Inflammatory macrophage (primary cell): Measurements from ENCODE around the gene CELSR1.

Experiments
- DNase-seq, 2 donors: peaks; one replicate each; pipeline ENCODE4 v3.0.0-alpha.2; 2020 to 2022

CELSR1 gene

DNA sequence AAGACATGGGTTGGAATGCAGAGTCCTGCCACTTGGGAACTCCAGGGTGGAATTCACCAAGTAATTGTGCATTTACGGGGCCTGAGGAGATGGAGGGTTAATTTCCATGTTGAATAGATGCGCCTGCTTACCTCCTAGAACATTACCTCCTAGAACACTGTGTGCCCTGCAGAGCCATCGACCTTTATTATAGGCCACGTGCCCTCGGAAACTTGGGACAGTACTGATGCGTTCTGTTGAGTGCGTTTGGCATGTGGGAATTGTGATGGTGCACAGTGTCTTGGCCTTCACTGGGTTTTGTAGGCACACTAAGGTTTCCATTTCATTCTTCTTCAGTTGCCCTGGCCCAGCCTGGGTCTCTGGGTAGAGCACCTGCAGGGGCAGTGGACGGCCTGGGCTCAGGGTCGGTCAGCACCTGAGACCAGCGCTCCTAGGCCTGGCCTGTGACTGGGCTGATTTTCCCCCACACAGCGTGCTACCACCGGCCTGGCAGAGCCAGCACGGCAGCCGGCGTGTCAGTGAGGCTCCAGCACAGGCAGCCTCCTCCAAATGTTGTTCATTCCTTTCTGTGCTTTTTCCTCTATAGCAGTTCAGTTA, 189.2 kb downstream of the CELSR1 start:
- DNase-seq: no peak

GRCh38 chr22:46347646-46348045, 189.8 kb downstream of the CELSR1 start:
- no peak for DNase-seq

DNA sequence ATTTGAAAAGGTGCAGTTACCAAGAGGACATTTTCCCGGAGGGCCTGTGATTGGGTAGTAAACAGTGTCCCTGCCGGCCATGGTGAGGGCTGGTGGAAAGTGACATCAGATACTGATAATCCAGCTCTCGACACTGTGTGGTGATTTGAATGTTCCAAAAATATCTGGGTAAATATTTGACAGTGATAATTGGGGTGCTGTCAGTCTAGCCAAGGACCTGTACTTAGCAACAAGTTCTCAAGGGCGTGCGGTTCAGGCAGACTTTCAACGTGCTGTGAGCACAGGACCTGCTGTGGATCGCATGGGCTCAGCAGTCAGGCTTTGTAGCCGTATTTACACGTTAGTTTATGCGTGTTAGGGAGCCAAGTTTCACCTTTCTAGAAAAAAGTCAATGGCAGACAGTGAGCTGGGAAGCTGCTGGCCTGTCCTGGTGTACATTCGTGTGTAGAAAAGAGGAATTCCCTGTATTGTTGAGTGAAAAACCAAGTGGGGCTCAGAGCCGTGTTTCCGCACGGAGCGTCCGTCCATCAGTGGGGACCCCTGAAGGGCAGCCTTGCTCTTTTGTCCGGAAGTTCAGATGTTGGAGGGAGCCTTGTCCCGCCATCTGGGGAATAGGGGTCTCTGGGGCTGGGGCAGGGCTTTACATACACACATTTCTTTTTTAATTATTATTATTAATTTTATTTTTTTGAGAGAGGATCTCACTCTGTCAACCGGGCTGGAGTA, 190.6 kb downstream of the CELSR1 start:
- no peak for DNase-seq

- DNase-seq: no peak
Measured at GRCh38 chr22:46340676-46341075, 196.7 kb downstream of the CELSR1 start.

DNA sequence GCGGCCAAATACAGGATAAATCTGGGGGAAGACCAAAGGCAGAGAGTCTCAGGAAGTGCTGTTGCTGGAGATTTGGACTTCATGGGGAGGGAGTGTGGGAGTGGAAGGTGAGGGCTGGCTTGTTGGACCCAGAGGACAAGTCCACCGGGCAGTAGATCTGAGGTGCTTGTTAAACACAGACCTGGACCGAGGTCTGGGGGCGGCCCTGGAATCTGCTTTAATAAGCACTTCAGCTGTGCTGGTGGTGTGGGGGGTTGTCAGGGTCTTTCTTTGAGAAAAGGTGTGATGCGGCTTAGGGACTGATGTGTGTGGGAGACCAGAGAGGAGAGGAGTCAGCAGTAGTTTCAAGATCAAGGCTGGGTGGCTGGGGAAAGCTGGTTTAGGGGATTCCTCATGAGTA, 197.5 kb downstream of the CELSR1 start:
- DNase-seq: no peak

DNA sequence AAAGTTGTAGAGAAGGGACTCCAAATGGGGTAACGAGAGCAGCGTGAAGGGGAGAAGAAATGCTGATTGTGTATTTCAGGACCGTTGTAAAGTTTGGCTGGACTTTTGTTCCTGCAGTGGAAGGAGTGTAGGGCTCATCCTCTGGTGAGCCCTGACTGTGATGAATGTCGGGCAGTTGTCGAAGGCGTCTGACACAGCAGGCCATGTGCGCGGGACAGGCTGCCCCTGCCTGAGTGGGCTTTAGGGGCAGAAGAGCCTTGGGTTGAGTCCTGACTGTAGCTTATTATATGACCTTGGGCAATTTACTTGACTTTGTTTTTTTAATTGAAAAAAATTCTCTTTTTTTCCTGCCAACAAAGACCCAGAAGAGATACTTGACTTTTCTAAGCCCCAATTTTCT, 198.8 kb downstream of the CELSR1 start:
- no peak for DNase-seq

DNA sequence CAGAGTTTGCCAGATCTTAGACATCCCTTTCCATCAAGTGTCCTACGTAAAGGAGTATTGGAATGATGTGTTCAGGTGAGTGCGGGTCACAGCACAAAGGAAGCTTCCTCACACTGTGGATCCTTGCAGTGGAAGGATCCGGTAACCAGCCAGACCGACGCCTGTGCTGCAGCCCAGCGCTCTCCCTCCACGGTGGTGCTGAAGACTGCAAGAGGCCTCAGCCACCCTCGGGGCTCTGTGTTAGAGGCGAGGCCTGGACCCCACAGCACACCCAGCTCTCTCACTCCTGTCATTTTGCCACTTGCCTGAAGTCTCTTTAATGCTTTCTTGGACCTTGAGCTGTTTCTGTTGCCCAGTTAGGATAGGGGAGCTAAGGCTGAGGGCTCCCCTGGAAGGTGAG, 199.6 kb downstream of the CELSR1 start:
- no peak for DNase-seq

DNA sequence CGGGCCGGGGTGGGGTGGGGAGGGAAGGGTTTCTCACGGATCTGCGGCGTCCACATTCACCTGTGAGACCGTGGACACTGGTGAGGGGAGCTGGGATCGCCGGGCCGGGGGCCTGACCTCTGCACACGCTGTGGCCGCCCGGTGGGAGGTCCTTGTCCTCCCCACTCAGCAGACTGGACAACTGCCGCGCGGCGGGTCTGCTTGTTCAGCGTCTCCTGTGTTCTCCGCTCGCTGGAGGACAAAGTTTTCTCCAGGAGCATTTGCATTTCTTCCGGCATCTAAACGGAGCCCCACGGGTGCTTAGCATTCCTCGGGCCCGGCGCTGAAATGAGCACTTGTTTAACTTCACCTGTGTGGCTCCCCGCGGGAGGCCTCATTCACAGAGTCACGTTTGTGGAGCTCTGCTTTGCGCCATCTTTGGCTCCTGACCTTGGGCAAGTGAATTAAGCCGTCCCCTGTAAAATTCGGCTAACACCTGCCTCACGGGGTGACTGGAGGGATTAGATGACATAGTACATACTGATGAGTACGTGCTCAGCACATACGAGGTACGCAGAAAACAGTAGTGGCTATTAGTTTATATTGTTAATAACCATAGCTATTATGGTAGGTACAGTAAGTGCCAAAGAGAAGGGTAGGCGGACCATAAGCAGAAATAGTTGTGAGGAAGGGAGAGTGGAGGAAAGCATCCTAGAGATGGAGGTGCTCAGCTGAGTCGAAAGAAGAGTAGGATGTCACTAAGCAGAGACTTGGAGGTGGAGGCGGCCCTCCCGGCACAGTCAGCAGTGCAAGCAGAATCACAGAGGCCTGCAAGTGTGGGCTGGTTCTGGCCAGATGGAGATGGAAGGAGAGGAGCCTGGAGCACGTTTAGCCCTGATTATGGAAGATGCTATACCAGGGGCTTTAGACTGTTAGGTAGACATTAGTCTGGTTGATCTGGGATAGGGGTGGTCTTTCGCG, 201.0 kb downstream of the CELSR1 start:
- DNase-seq: peak; percentile 4 to 27

DNA sequence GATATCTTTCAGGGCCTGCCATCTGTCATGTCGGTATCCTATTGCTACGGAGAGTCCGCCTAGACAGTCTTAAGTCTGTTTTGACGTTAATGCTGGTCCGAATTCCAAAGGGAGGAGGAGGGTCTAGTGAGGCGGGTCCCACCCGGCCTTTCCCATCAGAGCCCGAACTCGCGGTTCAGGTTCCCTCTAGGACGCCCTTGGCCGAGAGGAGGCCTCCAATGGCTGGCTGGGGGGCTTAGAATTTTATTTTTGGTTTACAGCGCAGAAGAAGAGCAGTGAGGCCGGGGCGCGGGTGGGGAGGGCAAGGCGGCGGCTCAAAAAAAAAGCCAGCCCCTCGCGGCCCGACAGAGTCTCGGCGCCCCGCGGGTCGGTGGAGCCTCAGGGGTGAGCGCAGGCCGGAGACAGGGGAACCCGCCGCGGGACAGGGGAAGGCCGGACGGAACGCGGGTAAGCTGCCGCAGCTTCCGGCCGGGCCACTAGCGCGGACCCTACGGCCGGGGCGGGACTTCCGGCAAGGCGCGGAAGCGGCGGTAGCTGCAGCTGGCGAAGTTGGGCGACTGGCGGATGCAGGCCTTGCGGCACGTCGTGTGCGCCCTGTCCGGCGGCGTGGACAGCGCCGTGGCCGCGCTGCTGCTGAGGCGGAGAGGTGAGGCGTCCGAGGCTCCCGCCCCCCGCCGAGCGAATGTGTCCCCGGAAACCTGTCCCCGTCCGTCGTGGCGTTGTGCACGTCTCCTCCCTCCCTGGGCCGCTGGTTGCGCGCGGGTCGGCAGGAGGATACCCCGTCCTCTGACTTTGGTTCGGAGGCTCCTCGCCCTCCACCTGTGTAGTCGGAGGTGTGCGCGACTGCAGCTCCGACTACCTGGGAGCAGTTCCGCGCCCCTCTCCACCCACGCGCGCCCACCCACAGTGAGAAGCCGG, 202.0 kb downstream of the CELSR1 start, which contains the start of gene TRMU:
Gene TRMU, plus strand, starts transcription at position 514 of the 918 bp plus-strand sequence. Its CDS starts 51 bp downstream, at position 565.
- peak; percentile 87 to 93 for DNase-seq

DNA sequence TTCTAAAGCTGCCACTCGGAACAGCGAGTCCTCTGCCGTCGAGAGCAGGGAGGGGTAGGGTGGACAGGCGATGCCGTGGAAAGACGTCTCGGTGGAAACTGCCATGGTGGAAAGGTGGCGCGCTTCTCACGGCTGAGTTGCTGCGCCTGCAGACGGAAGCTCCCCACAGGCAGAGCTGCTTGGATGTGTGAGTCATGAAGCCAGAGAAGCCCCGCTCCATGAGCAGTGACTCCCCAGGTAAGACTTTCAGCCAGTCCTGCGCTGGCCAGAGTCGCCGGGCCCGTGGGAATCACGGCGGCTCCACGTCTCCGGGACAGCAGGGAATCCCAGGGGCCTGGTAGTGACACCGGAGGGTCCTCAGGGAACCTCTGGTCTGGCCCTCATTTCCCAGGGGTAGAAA, 205.9 kb downstream of the CELSR1 start:
- DNase-seq: no peak

GRCh38 chr22:46330426-46330825, 207.0 kb downstream of the CELSR1 start:
- DNase-seq: no peak

DNA sequence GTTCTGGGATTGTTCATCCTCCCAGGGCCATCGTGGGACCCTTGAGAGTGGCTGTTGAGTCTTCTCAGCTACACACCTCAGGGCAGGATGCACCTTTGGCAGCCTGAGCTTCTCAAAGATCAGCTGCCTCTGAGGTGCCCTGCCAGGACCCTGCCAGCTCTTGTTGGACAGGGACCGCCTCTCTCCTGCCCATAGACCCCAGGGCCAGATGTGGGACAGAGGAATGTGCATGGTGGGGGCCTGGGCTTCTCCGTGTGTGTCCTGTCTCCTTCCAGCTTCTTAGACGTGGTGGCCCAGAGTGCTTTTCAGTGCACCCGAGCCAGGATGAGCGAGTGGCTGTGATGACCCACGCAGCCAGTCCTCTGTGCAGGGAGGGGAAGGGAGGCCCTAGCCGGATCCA, 207.8 kb downstream of the CELSR1 start:
- DNase-seq: no peak

GRCh38 chr22:46328797-46329196, 208.6 kb downstream of the CELSR1 start:
- DNase-seq: no peak

DNA sequence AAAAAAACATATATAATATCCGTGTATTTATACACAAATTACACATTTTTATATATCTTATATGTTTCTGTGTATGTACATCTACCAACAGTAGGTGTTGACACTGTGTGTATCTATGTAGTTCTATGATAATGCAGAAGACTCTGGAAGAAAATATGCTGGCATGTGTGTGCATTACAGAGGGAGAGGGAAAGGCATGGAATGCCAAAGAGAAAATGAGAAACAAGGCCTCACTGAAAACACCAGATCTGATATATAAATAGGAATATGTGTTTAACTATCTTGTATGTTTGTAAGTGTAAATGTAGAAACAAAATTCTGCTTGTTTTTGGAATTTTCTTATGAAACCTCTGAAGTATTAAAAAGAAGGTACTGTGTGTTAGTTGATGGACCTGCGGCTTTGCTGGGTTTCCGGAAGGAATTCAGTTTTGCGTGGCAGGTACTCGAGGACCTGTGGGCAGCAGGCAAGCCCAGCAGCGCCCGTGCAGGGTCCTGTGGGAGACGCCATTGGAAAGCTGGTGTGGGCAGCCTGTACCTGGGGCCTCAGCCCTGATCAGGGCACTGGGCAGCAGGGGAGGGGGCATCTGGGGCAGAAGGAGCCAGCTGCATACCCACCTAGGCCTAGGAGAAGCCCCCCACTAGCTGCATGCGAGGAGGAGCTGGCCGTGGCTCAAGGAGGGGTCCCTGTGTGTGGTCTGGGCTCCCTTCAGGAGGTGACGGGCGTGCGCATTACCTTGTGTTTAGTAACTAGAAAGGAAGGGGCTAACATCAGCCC, 209.5 kb downstream of the CELSR1 start:
- DNase-seq: no peak

DNA sequence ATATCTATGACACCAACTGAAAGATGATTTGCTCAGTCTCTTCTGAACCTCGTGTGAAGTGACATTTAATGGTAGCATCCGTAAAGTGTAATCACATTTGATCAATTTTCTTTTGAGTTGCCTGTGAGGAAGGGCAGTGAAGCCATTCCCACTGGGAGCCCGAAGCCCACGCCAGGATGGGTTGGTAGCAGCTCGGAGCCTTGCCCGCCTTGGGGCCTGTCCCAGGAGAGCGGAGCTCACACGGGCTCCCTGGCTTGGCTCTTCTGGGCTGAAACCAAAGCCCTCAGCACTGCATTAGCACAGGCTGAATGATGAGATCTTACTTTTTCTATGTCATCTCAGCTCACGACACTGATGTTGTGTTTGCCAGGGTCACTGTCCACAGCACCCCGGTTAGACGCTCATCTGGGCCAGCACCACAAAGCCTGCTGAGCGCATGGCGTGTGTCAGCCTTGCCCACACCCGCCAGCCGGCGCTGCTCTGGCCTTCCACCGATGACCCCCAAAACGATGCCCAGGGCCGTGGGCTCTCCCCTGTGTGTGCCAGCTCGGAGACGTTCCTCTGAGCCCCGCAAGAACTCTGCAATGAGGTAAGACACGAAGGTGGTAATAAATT, 211.2 kb downstream of the CELSR1 start:
- no peak for DNase-seq

- DNase-seq: no peak
Measured at GRCh38 chr22:46323162-46323561, 214.3 kb downstream of the CELSR1 start.

DNA sequence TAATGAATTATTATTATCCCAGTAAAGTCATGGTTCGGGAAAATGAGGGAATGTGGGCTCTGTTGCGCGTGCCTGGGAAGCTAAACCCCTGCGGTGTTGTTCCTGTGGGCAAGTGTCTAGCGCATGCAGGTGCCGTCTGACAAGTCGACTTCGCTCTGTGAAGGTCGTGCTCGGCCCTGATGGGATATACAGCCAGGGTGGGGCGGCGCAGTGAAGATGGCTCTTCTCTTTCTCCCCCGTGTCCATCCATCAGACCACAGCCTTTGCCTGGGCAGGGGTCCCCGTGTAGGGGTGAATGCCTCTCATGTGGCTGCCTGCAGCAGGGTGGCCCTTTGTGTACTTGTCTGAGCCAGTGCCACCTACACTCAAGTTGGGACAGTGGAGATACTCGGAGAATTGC, 214.7 kb downstream of the CELSR1 start:
- DNase-seq: no peak

GRCh38 chr22:46320716-46321386, 216.6 kb downstream of the CELSR1 start:
- no peak for DNase-seq

GRCh38 chr22:46320166-46320710, 217.2 kb downstream of the CELSR1 start:
- no peak for DNase-seq

GRCh38 chr22:46319319-46319718, 218.1 kb downstream of the CELSR1 start:
- DNase-seq: no peak
